Ascending aorta (tissue), 2 donors: Measurements from ENCODE around the gene CDK10. TPM values are rescaled to one million over a fixed set of nuclear protein-coding genes. Genes with fewer than 3 reads are reported as not detected.

Source experiments
- DNase-seq, 2 donors: peaks; one replicate each; pipeline ENCODE4 v3.0.0-alpha.2; 2019; ENCODE audit warnings: low spot score in 2 of 2
- H3K27ac ChIP-seq, 2 donors: fragments of 200-600 bp; sonication (generic); one replicate each; pipeline ENCODE4 v1.5.1; 2016 to 2017; ENCODE audit warnings: mild to moderate bottlenecking in 1 of 2
- H3K27me3 ChIP-seq: fragments of 200-600 bp; sonication (generic); one replicate; pipeline ENCODE4 v1.5.1; 2017
- H3K36me3 ChIP-seq, 2 donors: fragments of 200-600 bp; sonication (generic); one replicate each; pipeline ENCODE4 v1.5.1; 2016
- H3K4me1 ChIP-seq, 2 donors: fragments of 200-600 bp; sonication (generic); one replicate each; pipeline ENCODE4 v1.5.1; 2016 to 2017; ENCODE audit warnings: mild to moderate bottlenecking in 1 of 2
- H3K4me3 ChIP-seq, 2 donors: fragments of 200-600 bp; sonication (generic); one replicate each; pipeline ENCODE4 v1.5.1; 2016 to 2017; ENCODE audit warnings: mild to moderate bottlenecking in 1 of 2
- H3K9me3 ChIP-seq, 2 donors: fragments of 200-600 bp; sonication (generic); one replicate each; pipeline ENCODE4 v1.5.1; 2016
- intact Hi-C: fragments of 100-400 bp; cut with DNase I; formaldehyde crosslinking; loops from one replicate; pipeline ENCODE4 v1.15.1; 2023
- total RNA-seq: library from RNA; depleted of rRNA; stranded (reverse); fragments of >200 nt; gene quantifications from one replicate; pipeline ENCODE4 v1.1.0, GENCODE V29; 2016
- TF ChIP-seq, protein P1 (sequence below), 3 experiments: fragments of 200-600 bp in 2 of 3; fragments of 450-650 bp in 1 of 3; sonication (generic) in 2 of 3; IDR thresholded peaks; one replicate each; pipeline ENCODE4 v1.5.1; 2016 to 2019; ENCODE audit warnings: antibody characterized with exemption in 3 of 3, mild to moderate bottlenecking in 1 of 3, moderate library complexity in 1 of 3

Gene CDK10
- total RNA-seq, 1 donor from 2014 or later: 141 TPM

GRCh38 chr16:89710709-89711564, 24.4 kb downstream of the CDK10 start:
- H3K4me3 ChIP-seq: no peak overlapping the region

GRCh38 chr16:89711601-89712273, 25.2 kb downstream of the CDK10 start:
- intact Hi-C loops: no loop called here
- TF ChIP-seq, protein P1, sequence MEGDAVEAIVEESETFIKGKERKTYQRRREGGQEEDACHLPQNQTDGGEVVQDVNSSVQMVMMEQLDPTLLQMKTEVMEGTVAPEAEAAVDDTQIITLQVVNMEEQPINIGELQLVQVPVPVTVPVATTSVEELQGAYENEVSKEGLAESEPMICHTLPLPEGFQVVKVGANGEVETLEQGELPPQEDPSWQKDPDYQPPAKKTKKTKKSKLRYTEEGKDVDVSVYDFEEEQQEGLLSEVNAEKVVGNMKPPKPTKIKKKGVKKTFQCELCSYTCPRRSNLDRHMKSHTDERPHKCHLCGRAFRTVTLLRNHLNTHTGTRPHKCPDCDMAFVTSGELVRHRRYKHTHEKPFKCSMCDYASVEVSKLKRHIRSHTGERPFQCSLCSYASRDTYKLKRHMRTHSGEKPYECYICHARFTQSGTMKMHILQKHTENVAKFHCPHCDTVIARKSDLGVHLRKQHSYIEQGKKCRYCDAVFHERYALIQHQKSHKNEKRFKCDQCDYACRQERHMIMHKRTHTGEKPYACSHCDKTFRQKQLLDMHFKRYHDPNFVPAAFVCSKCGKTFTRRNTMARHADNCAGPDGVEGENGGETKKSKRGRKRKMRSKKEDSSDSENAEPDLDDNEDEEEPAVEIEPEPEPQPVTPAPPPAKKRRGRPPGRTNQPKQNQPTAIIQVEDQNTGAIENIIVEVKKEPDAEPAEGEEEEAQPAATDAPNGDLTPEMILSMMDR (IDR thresholded peaks at IDR 0.05): no peak
- H3K4me1 ChIP-seq: peaks cover 0 to 3% of the 10 kb centered on the region in 2 donors
- no peaks in the 10 kb centered on the region for H3K9me3 ChIP-seq
- H3K36me3 ChIP-seq: no peaks in the 10 kb centered on the region
- DNase-seq: no peak
- H3K27ac ChIP-seq: no peak overlapping the region
- peaks cover 5% of the 10 kb centered on the region for H3K27me3 ChIP-seq
- H3K4me3 ChIP-seq: peak overlapping the region in 1 of 2 donors; percentile 35

More at GRCh38 chr16:89710709-89711564, 24.4 kb downstream of the CDK10 start:
- peaks cover 0 to 3% of the 10 kb centered on the region in 2 donors for H3K4me1 ChIP-seq
- intact Hi-C loops: no loop called here
- DNase-seq: no peak
- peaks cover 5% of the 10 kb centered on the region for H3K27me3 ChIP-seq
- no peaks in the 10 kb centered on the region for H3K36me3 ChIP-seq
- TF ChIP-seq, protein P1 (IDR thresholded peaks at IDR 0.05): no peak
- no peaks in the 10 kb centered on the region for H3K9me3 ChIP-seq
- no peak overlapping the region for H3K27ac ChIP-seq

GRCh38 chr16:89712274-89712781, 25.8 kb downstream of the CDK10 start:
- peaks cover 5% of the 10 kb centered on the region for H3K27me3 ChIP-seq
- no peak overlapping the region for H3K27ac ChIP-seq
- TF ChIP-seq, protein P1 (IDR thresholded peaks at IDR 0.05): no peak
- intact Hi-C loops: no loop called here
- no peak for DNase-seq
- H3K36me3 ChIP-seq: no peaks in the 10 kb centered on the region
- H3K9me3 ChIP-seq: no peaks in the 10 kb centered on the region
- H3K4me3 ChIP-seq: no peak overlapping the region
- peaks cover 0 to 3% of the 10 kb centered on the region in 2 donors for H3K4me1 ChIP-seq

- peaks cover 5% of the 10 kb centered on the region for H3K27me3 ChIP-seq
- no peak overlapping the region for H3K4me3 ChIP-seq
- no peak overlapping the region for H3K27ac ChIP-seq
- H3K36me3 ChIP-seq: no peaks in the 10 kb centered on the region
- no peak for DNase-seq
- peaks cover 3 to 6% of the 10 kb centered on the region in 2 donors for H3K4me1 ChIP-seq
- no peaks in the 10 kb centered on the region for H3K9me3 ChIP-seq
- TF ChIP-seq, protein P1 (IDR thresholded peaks at IDR 0.05): no peak
- intact Hi-C loops: no loop called here
Observed at GRCh38 chr16:89716493-89716892, 30.0 kb downstream of the CDK10 start.

DNA sequence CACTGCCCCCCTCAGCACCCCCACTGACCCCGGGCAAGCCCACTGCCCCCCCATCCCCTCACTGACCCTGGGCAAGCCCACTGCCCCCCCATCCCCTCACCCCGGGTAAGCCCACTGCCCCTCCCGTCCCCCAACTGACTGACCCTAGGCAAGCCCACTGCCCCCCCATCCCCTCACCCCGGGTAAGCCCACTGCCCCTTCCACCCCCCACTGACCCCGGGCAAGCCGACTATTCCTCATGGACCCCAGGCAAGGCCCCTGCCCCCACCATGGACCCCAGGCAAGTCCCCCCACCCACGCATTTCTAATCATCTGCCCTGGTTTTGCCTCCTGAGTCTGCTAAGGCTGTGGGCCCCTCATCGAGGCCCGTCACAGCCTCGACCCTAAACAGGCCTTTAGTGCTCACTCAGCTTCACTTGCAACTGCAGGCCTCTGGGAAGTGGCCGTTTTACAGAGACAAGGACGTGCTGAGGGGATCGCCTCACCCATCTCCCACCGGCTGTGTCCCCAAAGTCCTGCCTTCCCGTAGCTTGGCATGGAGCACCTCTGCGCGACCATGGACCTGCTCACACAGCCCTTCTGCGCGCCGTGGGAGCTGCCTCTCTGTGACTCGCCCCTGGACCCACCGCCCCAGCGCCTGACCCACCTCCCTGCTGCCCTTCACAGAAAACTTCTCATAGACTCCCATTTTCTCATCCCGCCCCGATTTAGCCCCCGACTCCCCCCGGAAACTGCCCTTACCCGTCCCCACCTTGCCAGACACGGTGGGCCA, 30.6 kb downstream of the CDK10 start:
- peaks cover 5% of the 10 kb centered on the region for H3K27me3 ChIP-seq
- TF ChIP-seq, protein P1 (IDR thresholded peaks at IDR 0.05): no peak
- no peak overlapping the region for H3K4me3 ChIP-seq
- H3K27ac ChIP-seq: no peak overlapping the region
- peaks cover 0 to 6% of the 10 kb centered on the region in 2 donors for H3K4me1 ChIP-seq
- no peak for DNase-seq
- intact Hi-C loops: no loop called here
- no peaks in the 10 kb centered on the region for H3K36me3 ChIP-seq
- H3K9me3 ChIP-seq: no peaks in the 10 kb centered on the region
